ENCODE results near the gene SUMF2. TPM values are rescaled to one million over a fixed set of nuclear protein-coding genes. Genes with fewer than 3 reads are reported as not detected.

SUMF2 gene
- total and polyA plus RNA-seq, 2 of the 13 experiments (the other 11 are each of a cell fraction or from before 2014, with no cell fraction given), result 48.9 to 54.4 TPM

GRCh38 chr7:56121440-56121839 lies 57.4 kb downstream of the SUMF2 start:
- DNase-seq (ENCODE audit: low spot score) (no peak), FAIRE-seq (no peak), ATAC-seq (no peak)
- H3K4me2 ChIP-seq (ENCODE audit: low read depth, low read length), result no peak overlapping the region
- no peaks in the 10 kb centered on the region for H3K4me1 ChIP-seq (ENCODE audit: insufficient read depth, low read length)
- no TSS peak for BruUV-seq (replicated peaks)
- no peaks in the 10 kb centered on the region for H3K9me3 ChIP-seq (ENCODE audit: low read length)
- H3K36me3 ChIP-seq (replicated peaks in 1 of 2; ENCODE audit: control insufficient read depth in 1 of 2, insufficient read depth in 2 of 2, low read length in 2 of 2), result no peaks in the 10 kb centered on the region
- H3K4me3 ChIP-seq (replicated peaks in 1 of 3; ENCODE audit: insufficient read depth in 1 of 3, low read depth in 2 of 3, low read length in 3 of 3), result no peak overlapping the region
- H2AFZ ChIP-seq (ENCODE audit: low read length), result no peak overlapping the region
- H3K79me2 ChIP-seq (ENCODE audit: insufficient read depth, low read length), result no peaks in the 10 kb centered on the region
- H3K27ac ChIP-seq (ENCODE audit: extremely low read length, insufficient read depth, low read length), result no peak overlapping the region
- in situ Hi-C loops (cut with HindIII; ENCODE audit: extremely low pct_ligation_motif_present, low pct_unique_long_range_greater_than_20kb) (no loop called here), intact Hi-C loops (cut with micrococcal nuclease; ENCODE audit: unreplicated experiment) (no loop called here)
- H3K9ac ChIP-seq (ENCODE audit: insufficient read depth, low read depth, low read length), result no peak overlapping the region
- no peaks in the 10 kb centered on the region for H4K20me1 ChIP-seq (ENCODE audit: insufficient read depth, low read length)
- ChIA-PET CTCF (ENCODE audit: low intra/inter-chr PET ratio, low total read pairs) (no interaction called here), POLR2A (no interaction called here)
- 49% methylated on average over 6 of the region's 6 CpGs for WGBS (ENCODE audit: low lambda C conversion rate)
- no peak for TF ChIP-seq ZNF7 (CRISPR knock-in tag; IDR thresholded peaks at IDR 0.05)
- TF ChIP-seq CREB3 (CRISPR knock-in tag; IDR thresholded peaks at IDR 0.05), result no peak
- no peak for TF ChIP-seq ZNF354B (CRISPR knock-in tag; IDR thresholded peaks at IDR 0.05)
- no peak for TF ChIP-seq IKZF1 (IDR thresholded peaks at IDR 0.05)
- TF ChIP-seq ZHX2 (IDR thresholded peaks at IDR 0.05; ENCODE audit: low read depth), result no peak
- TF ChIP-seq ZHX2 (CRISPR knock-in tag; IDR thresholded peaks at IDR 0.05; ENCODE audit: borderline replicate concordance), result no peak
- TF ChIP-seq THAP8 (CRISPR knock-in tag; IDR thresholded peaks at IDR 0.05; ENCODE audit: borderline replicate concordance), result no peak
- TF ChIP-seq ZGPAT (CRISPR knock-in tag; IDR thresholded peaks at IDR 0.05), result no peak
- no peak for TF ChIP-seq IKZF5 (CRISPR knock-in tag; IDR thresholded peaks at IDR 0.05)
- no peaks in the 10 kb centered on the region for H3K27me3 ChIP-seq (ENCODE audit: control insufficient read depth in 1 of 2, insufficient read depth in 2 of 2, low read length in 2 of 2)

Data from HepG2 (cell line).